GM21717 (cell line): ENCODE data around the gene DMC1.
"Not testable (repeated sequence)": the region's sequence is repeated elsewhere in the genome, so short reads cannot be mapped to it uniquely, and the experiment has no call there.

Experiments
- ATAC-seq: cut with Tn5 transposase; IDR thresholded peaks from one replicate; pipeline ENCODE4 v1.9.1; 2021; ENCODE audit warnings: mild to moderate bottlenecking, moderate library complexity; ENCODE audit not compliant: unreplicated experiment

The DMC1 gene

GRCh38 chr22:38569972-38570778 is at the start of gene DMC1:
Gene DMC1 (minus strand): TSS chr22:38570183. CDS start chr22:38568256, 1,927 bp downstream.
- no peak for ATAC-seq

GRCh38 chr22:38618682-38619081 is 48.7 kb upstream of the DMC1 start:
- ATAC-seq: no peak

GRCh38 chr22:38618258-38618657 is 48.3 kb upstream of the DMC1 start:
- ATAC-seq: no peak

DNA sequence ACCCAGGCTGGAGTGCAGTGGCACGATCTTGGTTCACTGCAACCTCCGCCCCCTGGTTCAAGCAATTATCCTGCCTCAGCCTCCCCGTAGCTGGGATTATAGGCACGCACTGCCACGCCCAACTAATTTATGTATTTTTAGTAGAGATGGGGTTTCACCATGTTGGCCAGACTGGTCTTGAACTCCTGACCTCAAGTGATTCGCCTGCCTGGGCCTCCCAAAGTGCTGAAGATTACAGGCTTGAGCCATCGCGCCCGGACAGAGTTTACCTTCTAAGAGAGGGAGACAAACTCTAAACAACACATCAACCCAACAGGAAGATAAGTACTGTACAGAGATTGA is 45.1 kb upstream of the DMC1 start:
- ATAC-seq: not testable (repeated sequence)

GRCh38 chr22:38614332-38615063 is 44.5 kb upstream of the DMC1 start:
- ATAC-seq: no peak

- ATAC-seq: no peak
These were observed 43.6 kb upstream of the DMC1 start for GRCh38 chr22:38613588-38613987.

DNA sequence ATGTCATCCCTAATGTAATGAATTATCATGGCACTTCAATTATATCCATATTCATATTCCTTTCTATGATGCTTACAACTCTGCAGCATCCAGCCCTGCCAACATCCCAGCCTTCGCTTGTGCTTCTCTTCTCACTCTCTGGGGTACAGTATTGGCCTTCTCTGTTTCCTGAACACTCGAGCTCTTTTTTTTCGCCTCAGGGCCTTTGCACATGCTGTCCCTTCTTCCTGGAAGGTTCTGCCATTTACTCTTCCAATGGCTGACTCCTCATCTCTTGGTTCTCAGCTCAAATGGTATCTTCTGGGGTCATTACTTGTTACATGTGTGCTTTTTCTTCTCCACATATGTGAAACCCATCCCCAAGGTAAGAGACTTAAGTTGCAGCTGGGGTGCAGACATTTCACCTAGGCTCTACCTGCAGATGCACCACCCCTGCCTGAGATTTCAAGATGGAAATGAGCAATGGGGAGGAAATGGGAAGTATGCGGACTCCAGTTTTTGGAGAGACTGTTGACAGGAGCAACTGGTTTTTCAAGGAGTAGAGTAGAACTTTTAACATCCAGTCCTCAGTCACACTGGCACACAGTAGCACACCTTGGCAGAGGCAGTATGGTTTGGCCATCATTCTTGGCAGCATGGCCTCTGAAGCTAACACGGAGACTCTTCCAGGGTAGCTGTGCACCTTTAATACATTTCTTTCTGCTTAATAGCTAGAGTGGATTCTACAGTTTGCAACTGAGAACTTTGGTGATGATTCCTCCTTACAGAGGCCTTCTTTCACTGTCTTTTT is 42.4 kb upstream of the DMC1 start:
- ATAC-seq: no peak

GRCh38 chr22:38611559-38611958 is 41.6 kb upstream of the DMC1 start:
- no peak for ATAC-seq

DNA sequence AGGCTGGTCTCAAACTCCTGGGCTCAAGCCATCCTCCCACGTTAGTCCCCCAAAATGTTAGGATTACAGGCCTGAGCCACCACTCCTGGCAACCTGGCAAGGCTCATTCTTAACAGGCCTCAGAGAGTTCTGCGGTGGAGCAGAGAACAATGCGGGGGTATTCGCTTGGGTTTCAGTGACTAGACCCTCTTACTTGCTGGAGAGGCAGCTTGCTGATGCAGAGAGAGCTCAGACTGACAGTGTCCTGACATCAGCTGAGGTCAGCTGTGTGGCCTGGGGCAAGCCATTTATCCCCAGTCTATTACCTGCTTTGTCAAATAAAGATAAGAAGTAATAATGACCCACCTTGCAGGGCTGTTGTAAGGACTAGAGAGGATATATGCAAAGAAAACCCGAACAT is 40.3 kb upstream of the DMC1 start:
- ATAC-seq: no peak

DNA sequence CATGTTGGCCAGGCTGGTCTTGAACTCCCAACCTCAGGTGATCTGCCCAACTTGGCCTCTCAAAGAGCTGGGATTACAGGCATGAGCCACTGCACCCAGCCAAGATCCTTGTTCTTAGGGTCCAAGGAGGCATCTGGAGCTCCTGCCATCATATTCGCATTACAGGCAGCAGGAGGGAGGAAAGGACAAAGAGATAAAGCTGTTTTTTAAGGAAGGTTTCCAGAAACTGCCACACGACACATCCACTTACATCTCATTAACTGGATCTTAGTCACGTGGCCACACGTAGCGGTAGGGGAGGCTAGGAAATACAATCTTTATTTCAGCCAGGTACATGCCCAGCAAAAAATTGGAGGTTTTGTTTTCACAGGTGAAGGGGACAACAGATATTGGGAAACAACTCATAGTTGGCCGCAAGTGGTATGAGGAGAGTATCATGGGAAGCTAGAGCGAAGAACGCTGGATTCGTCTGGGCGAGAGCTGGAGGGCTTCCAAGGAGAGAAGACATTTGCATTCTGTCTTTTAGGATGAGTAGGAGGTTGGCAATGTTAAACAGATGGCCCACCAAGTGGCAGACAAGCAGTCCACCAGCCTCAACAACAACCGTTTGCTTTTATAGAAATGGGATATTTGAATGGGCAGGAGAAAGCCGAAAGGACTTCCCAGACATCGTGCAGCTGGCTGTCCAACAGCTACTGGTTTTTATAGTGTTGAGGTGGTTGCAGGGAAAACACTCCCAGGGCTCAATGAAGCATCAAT is 39.2 kb upstream of the DMC1 start:
- no peak for ATAC-seq

GRCh38 chr22:38607680-38608079 is 37.7 kb upstream of the DMC1 start:
- ATAC-seq: no peak

GRCh38 chr22:38602166-38602565 is 32.2 kb upstream of the DMC1 start:
- no peak for ATAC-seq

DNA sequence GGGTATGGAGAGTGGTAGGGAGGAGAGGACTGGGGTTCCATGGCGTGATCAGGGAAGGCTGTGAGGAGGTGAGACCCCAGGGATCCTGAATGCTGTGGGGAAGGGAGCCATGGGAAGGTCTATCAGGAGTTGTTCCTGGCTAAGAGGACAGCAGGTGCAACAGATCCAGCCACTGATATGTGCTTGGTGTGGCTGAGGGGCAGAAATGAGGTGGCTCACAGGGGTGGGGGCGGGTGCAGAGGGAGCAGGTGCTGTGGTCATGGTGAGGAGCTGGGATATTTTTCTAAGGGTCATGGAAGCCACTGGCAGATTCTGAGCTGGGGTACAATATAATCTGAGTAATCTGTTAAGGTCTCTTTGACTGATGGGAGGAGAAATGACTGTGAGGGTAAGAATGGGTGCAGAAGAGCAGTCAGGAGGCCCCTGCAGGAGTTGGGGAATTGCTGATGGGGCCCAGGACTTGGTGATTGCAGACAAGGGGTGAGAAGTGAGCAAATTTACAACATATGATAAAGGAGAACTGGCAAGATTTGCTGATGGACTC is 31.3 kb upstream of the DMC1 start:
- ATAC-seq: no peak

DNA sequence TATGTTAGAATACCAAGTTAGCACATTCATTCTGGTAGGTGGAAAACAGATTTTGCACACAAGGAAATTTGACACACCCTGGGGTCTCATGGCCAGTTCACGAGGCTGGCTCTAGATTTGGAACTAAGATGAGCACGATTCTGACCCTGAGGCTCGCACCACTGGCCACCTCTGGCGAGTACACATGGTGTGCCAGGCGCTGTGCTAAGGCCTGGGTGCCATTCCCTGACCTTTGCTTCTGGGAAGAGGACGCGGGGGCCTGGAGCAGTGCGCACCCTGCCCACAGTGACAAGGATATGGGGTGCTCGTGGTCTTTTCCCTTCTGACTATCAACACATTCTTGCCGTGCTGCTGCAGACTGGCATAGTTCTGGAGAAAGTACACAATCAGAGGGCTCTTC is 29.5 kb upstream of the DMC1 start:
- no peak for ATAC-seq

DNA sequence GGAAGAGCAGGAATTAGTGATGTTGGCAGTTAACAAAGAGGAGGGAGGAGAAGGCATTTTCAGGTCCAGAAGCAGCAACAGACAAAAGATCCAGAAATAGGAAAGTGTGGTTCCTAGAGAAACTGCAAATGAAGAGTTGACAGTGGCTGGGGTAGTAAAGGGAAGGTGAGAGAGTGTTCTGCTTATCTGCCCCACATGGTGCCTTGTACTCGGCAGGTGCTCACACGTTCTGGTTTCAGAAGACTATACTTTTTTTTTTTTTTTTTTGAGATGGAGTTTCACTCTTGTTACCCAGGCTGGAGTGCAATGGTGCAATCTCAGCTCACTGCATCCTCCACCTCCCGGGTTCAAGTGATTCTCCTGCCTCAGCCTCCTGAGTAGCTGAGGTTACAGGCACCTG is 12.9 kb upstream of the DMC1 start:
- ATAC-seq: not testable (repeated sequence)

GRCh38 chr22:38578505-38578904 is 8.5 kb upstream of the DMC1 start:
- no peak for ATAC-seq

DNA sequence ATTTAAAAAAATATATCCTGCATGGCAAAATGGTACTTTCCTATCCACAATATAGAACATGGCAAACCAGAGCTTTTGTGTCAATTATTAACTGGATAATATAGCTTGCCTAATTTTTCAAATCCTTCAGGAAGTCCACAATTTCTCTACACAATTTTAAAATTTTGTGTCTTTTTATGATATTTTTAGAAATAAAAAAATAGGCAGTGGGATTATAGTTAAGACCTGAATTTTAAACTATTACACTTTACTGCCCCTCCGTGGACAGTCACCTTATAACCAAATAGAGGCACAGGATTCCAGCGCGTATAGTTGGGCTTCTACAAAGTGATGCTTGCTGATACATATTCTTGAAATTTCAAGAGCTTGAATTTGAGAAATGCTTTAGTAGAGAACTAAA is 2.1 kb upstream of the DMC1 start:
- ATAC-seq: no peak

DNA sequence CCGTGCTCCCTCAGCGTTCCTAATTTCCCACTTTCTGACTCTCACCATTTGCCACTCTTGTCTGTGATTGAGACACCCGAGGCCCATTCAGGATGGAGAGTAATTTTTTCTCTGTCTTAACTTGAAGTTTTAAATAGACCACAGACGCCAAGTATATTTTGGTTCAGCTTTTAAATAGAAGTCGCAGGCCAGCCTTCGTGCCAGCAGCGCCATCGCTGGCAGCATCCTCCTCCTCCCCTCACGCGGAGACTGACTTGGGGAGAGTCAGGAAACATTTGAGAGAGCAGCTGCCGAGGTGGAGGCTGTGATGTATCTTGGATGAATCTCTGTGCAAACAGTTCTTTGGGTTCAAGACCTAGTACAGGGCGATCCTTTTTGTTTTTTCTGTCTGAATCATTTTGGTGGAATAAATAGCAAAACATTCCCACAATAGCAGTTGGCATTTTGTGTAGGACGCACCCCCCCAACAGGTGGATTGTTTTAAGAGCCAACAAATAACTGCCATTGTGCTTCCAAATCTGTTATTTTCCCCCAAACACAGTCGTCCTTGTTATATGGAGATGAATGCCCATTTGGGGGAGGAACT is 889 bp upstream of the DMC1 start:
- no peak for ATAC-seq

- ATAC-seq: no peak
These were observed 607 bp downstream of the DMC1 start for GRCh38 chr22:38569181-38569971.
